Endothelial cell of umbilical vein (primary cell): ENCODE measurements around the gene NINJ2. TPM values are rescaled to one million over a fixed set of nuclear protein-coding genes. Genes with fewer than 3 reads are reported as not detected.
A peak's percentile ranks its signal among the peaks of the same experiment; 100 is the strongest.

ENCODE experiments used
- BruUV-seq: library from RNA; stranded (reverse); fragments of 400-500 nt; replicated peaks from 2 replicates; lab custom pipeline; 2021; lab: Mats Ljungman, UMichigan
- CTCF ChIA-PET: fragments of 300-600, 350-600 bp; sonication (Branson Sonifier 250); formaldehyde crosslinking; loops from one replicate; lab custom pipeline; 2021; ENCODE audit warnings: antibody characterized with exemption, inconsistent platforms; lab: Charles Lee
- POLR2A ChIA-PET: fragments of 300-600, 350-600 bp; sonication (Branson Sonifier 250); formaldehyde crosslinking; loops from one replicate; lab custom pipeline; 2021; ENCODE audit warnings: antibody characterized with exemption, inconsistent platforms; lab: Charles Lee
- DNase-seq: peaks from one replicate; pipeline ENCODE4 v3.0.0-alpha.2; 2011; ENCODE audit warnings: low read depth, low spot score
- FAIRE-seq: peaks from 2 replicates; lab custom pipeline; 2011; peaks lifted over from hg19 to GRCh38; lab: Jason Lieb, UNC
- H2AFZ ChIP-seq: 2 replicates; pipeline ENCODE4 v1.6.0; 2012; ENCODE audit warnings: low read depth, low read length, control low read depth, inconsistent platforms
- H3K27ac ChIP-seq: 2 replicates; pipeline ENCODE4 v1.5.1; 2011; ENCODE audit warnings: low read depth, mild to moderate bottlenecking, control low read depth, low read length, moderate library complexity; ENCODE audit not compliant: insufficient read depth
- H3K27me3 ChIP-seq, 2 experiments: 2 replicates each; pipeline versions ENCODE4 v1.6.0 to v1.6.1; 2011; ENCODE audit warnings: low read length in 2 of 2, mixed read lengths in 1 of 2; ENCODE audit not compliant: control insufficient read depth in 2 of 2, insufficient read depth in 2 of 2
- H3K36me3 ChIP-seq, 2 experiments: 2 replicates in 1 of 2; 3 replicates in 1 of 2; pipeline ENCODE4 v1.5.1; 2011; ENCODE audit warnings: low read length in 2 of 2, mild to moderate bottlenecking in 1 of 2, moderate library complexity in 1 of 2; ENCODE audit not compliant: control insufficient read depth in 2 of 2, insufficient read depth in 2 of 2; ENCODE audit errors: extremely low read depth in 1 of 2
- H3K4me1 ChIP-seq: 3 replicates; pipeline ENCODE4 v1.5.1; 2011; ENCODE audit warnings: mild to moderate bottlenecking, low read length; ENCODE audit not compliant: control insufficient read depth, insufficient read depth; ENCODE audit errors: extremely low read depth
- H3K4me2 ChIP-seq: 2 replicates; pipeline ENCODE4 v1.6.1; 2011; ENCODE audit warnings: low read length, control low read depth, mixed read lengths; ENCODE audit not compliant: insufficient read depth
- H3K4me3 ChIP-seq, 3 experiments: fragments of 200-600 bp in 1 of 3; sonication (generic), shearing (Covaris generic) in 1 of 3; replicated peaks in 1 of 3; 2 replicates each; pipeline ENCODE4 v1.5.1; 2011 to 2016; ENCODE audit warnings: control low read depth in 3 of 3, low read length in 3 of 3, mild to moderate bottlenecking in 2 of 3, inconsistent platforms in 1 of 3, low read depth in 1 of 3, moderate library complexity in 1 of 3; ENCODE audit not compliant: insufficient read depth in 1 of 3
- H3K79me2 ChIP-seq: 2 replicates; pipeline ENCODE4 v1.6.0; 2012; ENCODE audit warnings: low read length, inconsistent platforms; ENCODE audit not compliant: control insufficient read depth, insufficient read depth
- H3K9ac ChIP-seq: replicated peaks from 2 replicates; pipeline ENCODE3; 2011; ENCODE audit warnings: low read length, control low read depth; ENCODE audit not compliant: insufficient read depth; ENCODE audit errors: extremely low read depth
- H3K9me1 ChIP-seq: replicated peaks from 3 replicates; pipeline ENCODE4 v1.6.0; 2011; ENCODE audit warnings: mild to moderate bottlenecking, low read length; ENCODE audit not compliant: control insufficient read depth, insufficient read depth; ENCODE audit errors: extremely low read depth
- H3K9me3 ChIP-seq: replicated peaks from 2 replicates; pipeline ENCODE4 v1.5.1; 2012; ENCODE audit warnings: low read length, inconsistent platforms; ENCODE audit not compliant: control insufficient read depth, insufficient read depth
- H4K20me1 ChIP-seq: replicated peaks from 2 replicates; pipeline ENCODE3; 2011; ENCODE audit warnings: mild to moderate bottlenecking, low read length; ENCODE audit not compliant: control insufficient read depth, insufficient read depth; ENCODE audit errors: extremely low read depth
- CTCF ChIP-seq, 2 donors: IDR thresholded peaks; 1 replicate in 1 of 2; 2 replicates in 1 of 2; pipeline ENCODE4 v1.5.1; 2011; ENCODE audit warnings: low read length in 2 of 2, mild to moderate bottlenecking in 2 of 2, moderate library complexity in 2 of 2, control low read depth in 1 of 2, inconsistent platforms in 1 of 2, low read depth in 1 of 2; ENCODE audit not compliant: insufficient read depth in 1 of 2; ENCODE audit errors: extremely low read depth in 1 of 2
- FOS ChIP-seq: IDR thresholded peaks from 2 replicates; pipeline ENCODE4 v1.6.1; 2011; ENCODE audit warnings: mild to moderate bottlenecking, low read length, moderate library complexity, borderline replicate concordance; ENCODE audit not compliant: insufficient read depth
- GATA2 ChIP-seq: IDR thresholded peaks from 2 replicates; pipeline ENCODE4 v1.7.0; 2011; ENCODE audit warnings: low read depth, mild to moderate bottlenecking, moderate library complexity, mixed read lengths, low read length; ENCODE audit not compliant: insufficient read length, insufficient read depth
- JUN ChIP-seq: IDR thresholded peaks from 2 replicates; pipeline ENCODE4 v1.6.1; 2011; ENCODE audit warnings: borderline replicate concordance, low read depth; ENCODE audit not compliant: insufficient read length, insufficient read depth
- MAX ChIP-seq: IDR thresholded peaks from 2 replicates; pipeline ENCODE4 v1.6.1; 2011; ENCODE audit not compliant: insufficient read depth, insufficient read length
- MYC ChIP-seq: IDR thresholded peaks from one replicate; pipeline ENCODE4 v1.6.1; 2011; ENCODE audit warnings: mild to moderate bottlenecking, low read depth, low read length
- POLR2A ChIP-seq: IDR thresholded peaks from 2 replicates; pipeline ENCODE4 v1.6.1; 2012; ENCODE audit warnings: low read depth, mild to moderate bottlenecking, control low read depth, low read length
- POLR2AphosphoS5 ChIP-seq: IDR thresholded peaks from 2 replicates; pipeline ENCODE4 v1.6.1; 2012; ENCODE audit warnings: low read depth, mild to moderate bottlenecking, control low read depth, low read length, moderate library complexity; ENCODE audit not compliant: insufficient read depth
- dilution Hi-C: fragments of 300-500 bp; cut with MboI; formaldehyde crosslinking; loops from one replicate; pipeline ENCODE4 v1.15.0; 2019; ENCODE audit warnings: low sequenced_read_pairs; ENCODE audit not compliant: extremely low pct_ligation_motif_present
- intact Hi-C: fragments of 100-400 bp; cut with micrococcal nuclease; formaldehyde crosslinking; loops from one replicate; pipeline ENCODE4 v1.10.0; 2022
- polyA plus RNA-seq, 4 experiments: library from polyadenylated mRNA; depleted of rRNA in 3 of 4; stranded (reverse) in 3 of 4; unstranded in 1 of 4; fragments of >200 nt; gene quantifications; 2 replicates each; pipeline versions ENCODE4 v1.2.1 to v1.2.3, GENCODE V29; 2011 to 2012; ENCODE audit warnings: missing spikeins in 1 of 4
- total RNA-seq: library from RNA; stranded (reverse); gene quantifications from 2 replicates; pipeline ENCODE4 v1.2.3, GENCODE V29; 2021

Gene NINJ2
- total and polyA plus RNA-seq, 2 donors (not counting 3 experiments of a cell fraction or from before 2014, with no cell fraction given), result 0.75 to 4.4 TPM

DNA sequence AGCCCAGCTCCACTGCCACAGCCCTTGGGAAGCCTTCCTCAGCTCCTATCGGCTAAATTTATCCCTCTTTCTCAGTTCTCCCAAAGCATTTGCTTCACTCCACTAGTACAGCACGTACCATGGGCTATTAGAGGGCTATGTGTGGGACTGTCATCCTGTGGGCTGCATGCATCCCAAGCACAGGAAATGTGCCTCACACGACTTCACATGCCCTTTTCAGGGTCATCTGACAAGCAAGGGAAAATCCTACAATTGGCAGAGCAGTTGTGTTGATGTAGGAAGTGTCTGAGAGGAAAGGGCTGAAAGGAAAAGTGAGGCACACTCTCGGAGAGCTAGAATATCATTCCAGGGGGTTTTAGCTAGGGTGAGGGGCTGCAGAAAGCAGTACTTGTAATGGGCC lies 47.6 kb downstream of the NINJ2 start:
- FAIRE-seq, result peak; percentile 87
- TF ChIP-seq JUN (no peak), GATA2 (peak; percentile 85), POLR2AphosphoS5 (peak; percentile 53)
- Histone ChIP-seq H4K20me1 (no peaks in the 10 kb centered on the region), H3K9me3 (no peaks in the 10 kb centered on the region), H3K27ac (no peak overlapping the region), H2AFZ (peak overlapping the region; percentile 8), H3K27me3 (no peaks in the 10 kb centered on the region), H3K9me1 (no peaks in the 10 kb centered on the region), H3K4me3 (no peak overlapping the region), H3K36me3 (no peaks in the 10 kb centered on the region), H3K4me1 (peaks cover 13% of the 10 kb centered on the region), H3K4me2 (peak overlapping the region; percentile 18), H3K9ac (no peak overlapping the region), H3K79me2 (no peaks in the 10 kb centered on the region)
- ChIA-PET POLR2A (no interaction called here), CTCF (interaction anchor here (0.9 to 4.6 kb wide), 13 partner anchors 15 to 968 kb away, joined by 3 to 121 read pairs (median 7); partner anchors contain the start of genes RAD52 and WNK1)
- dilution Hi-C loops (no loop called here), intact Hi-C loops (loop anchor here (2.0 kb wide), 1 partner anchor 197 kb away; no protein-coding TSS in a partner anchor)
- DNase-seq, result peak; percentile 90
- no TSS peak for BruUV-seq

DNA sequence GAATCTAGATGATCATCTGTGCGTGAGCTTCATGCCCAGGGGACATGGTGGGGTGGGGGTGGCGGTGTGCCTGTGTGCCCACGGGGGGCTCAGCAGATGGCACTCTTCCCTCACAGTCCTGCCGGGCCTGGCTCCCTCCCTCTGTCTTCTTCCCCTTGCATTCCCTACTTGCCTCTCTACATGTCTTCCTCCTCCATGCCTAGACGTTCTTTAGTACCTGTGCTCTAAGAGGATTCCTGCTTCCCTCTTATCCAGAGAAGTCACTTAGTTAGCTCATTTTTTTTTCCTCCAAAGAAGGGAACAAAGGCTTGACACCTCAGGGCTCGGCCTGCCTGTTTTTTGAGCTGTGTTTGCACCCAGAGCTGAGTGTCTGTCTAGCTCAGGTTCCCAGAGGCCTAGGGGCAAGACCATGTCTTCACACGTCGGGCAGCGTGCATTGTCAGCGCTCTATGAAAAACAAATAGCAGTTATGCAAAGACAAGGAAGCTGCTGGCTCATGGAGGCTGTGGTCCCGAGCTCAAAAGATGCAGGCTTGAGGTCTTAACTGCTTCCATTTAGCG lies 48.8 kb downstream of the NINJ2 start:
- Histone ChIP-seq H3K4me1 (peaks cover 23% of the 10 kb centered on the region), H3K9ac (no peak overlapping the region), H3K9me3 (no peaks in the 10 kb centered on the region), H3K79me2 (no peaks in the 10 kb centered on the region), H3K27me3 (no peaks in the 10 kb centered on the region), H3K36me3 (no peaks in the 10 kb centered on the region), H3K4me2 (no peak overlapping the region), H3K9me1 (no peaks in the 10 kb centered on the region), H4K20me1 (no peaks in the 10 kb centered on the region), H3K27ac (no peak overlapping the region), H3K4me3 (no peak overlapping the region), H2AFZ (no peak overlapping the region)
- FAIRE-seq (peak; percentile 62), DNase-seq (peak; percentile 45)
- TF ChIP-seq POLR2A (no peak), POLR2AphosphoS5 (no peak), MAX (no peak), MYC (no peak), CTCF (IDR thresholded peaks at IDR 0.05; ENCODE audit: extremely low read depth in 1 of 2, insufficient read depth in 1 of 2, low read depth in 1 of 2, low read length in 2 of 2) (peak in 1 of 2 donors; percentile 48), GATA2 (no peak), FOS (no peak)
- ChIA-PET CTCF (interaction anchor here (0.5 to 4.6 kb wide), 30 partner anchors 9 to 969 kb away, joined by 3 to 121 read pairs (median 4); partner anchors contain the start of genes RAD52 and WNK1), POLR2A (no interaction called here)
- dilution Hi-C loops (no loop called here), intact Hi-C loops (loop anchor here (1.0 to 2.0 kb wide), 2 partner anchors 137 to 198 kb away; no protein-coding TSS in a partner anchor)
- BruUV-seq, result no TSS peak
